HG02759 (cell line): ENCODE data around the gene RHO.
"Not testable (repeated sequence)": the region's sequence is repeated elsewhere in the genome, so short reads cannot be mapped to it uniquely, and the experiment has no call there.

Experiments used
- ATAC-seq: cut with Tn5 transposase; IDR thresholded peaks from one replicate; pipeline ENCODE4 v1.9.1; 2021; ENCODE audit warnings: mild to moderate bottlenecking, moderate library complexity; ENCODE audit not compliant: unreplicated experiment

Gene RHO

DNA sequence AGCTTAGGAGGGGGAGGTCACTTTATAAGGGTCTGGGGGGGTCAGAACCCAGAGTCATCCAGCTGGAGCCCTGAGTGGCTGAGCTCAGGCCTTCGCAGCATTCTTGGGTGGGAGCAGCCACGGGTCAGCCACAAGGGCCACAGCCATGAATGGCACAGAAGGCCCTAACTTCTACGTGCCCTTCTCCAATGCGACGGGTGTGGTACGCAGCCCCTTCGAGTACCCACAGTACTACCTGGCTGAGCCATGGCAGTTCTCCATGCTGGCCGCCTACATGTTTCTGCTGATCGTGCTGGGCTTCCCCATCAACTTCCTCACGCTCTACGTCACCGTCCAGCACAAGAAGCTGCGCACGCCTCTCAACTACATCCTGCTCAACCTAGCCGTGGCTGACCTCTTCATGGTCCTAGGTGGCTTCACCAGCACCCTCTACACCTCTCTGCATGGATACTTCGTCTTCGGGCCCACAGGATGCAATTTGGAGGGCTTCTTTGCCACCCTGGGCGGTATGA, at the start of gene RHO:
Gene RHO (plus strand): TSS at position 51 of the 512 bp plus-strand sequence. CDS start 95 bp downstream, at position 146.
- no peak for ATAC-seq

DNA sequence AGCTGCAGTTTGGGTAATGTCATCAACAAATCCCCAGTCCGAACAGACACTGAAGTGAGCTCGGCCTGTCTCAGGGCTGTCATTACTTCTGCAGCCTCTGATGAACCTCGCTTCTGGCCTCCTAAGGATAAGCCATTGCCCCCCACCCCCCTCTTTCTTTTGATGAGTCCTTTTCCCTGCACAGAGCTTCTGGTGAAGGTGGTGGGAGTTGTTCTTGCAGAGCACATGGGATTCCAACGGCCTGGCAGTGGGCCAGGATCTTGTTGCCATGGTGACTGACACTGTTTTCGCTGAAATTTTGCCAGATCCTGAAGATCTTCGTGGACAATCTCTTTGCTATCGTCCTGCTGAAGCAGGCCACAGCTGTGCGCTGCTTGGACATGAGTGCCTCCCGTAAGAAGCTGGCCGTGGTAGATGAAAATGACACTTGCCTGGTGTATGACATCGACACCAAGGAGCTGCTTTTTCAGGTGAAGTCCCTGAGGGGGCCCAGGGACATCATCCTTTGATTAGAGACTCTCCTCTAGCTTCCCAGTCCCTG, 47.1 kb upstream of the RHO start:
- not testable (repeated sequence) for ATAC-seq

DNA sequence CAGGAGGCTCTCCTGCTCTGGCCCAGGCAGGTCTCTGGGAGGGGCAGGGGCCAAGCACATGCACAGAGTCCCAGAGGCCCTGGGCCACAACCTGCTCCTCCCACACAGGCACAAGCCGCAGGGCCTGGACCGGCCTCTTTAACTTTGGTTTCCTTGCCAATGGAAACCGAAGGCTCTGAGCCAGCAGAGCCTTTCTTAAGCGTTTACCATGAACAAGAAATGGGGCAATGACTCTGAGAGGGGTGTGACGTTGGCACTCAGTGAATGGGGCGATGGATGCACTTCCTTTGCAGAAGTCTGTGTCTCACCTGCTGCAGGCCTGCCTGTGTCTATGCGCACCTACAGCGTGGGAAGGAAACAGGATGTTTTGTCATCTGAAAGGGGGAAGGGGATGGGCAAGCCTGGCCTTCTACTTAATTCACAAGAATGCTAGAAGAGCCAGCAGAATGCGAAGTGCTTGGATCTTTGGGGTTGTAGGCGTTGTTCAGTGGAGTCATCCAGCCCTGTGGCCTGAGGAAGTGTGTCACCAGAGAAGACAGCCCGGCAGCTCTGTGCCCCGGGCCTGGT, 46.6 kb upstream of the RHO start:
- ATAC-seq: no peak

DNA sequence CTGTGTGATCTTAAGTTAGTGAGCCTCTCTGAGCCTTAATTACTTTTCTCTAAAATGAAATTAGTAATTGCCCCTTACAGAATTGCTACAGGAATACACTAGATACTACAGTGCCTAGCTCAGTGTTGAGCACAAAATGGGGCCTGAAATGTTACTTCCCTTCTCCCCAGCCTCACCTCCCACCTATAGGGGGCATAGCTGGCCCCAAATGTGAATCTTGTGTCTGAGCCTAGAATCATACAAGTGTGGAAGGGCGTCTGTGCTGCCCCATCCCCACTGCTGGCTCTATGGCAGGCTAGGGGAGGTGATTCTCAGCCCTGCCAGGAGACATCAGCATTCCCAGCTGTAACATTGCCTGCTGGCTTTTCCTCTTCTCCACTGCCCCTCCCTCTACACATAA, 45.7 kb upstream of the RHO start:
- no peak for ATAC-seq

DNA sequence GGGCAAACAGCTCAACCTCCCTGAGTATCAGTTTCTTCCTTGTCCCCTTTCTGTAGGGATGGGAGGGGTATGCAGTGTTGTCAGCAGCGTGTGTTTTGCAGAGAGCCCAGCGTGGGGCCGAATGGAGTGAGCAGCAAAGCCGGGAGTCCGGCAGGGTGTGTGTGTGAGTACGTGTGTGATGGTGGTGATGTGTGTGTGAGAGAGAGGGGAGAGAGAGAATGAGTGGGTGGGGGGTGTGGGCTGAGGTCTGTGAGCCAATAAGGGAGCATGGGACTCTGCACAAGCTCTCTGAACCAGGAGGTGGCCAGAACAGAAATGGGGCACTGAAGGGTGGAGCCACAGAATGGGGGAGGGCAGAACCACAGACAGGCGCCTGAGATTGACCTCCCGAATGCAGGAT, 44.6 kb upstream of the RHO start:
- no peak for ATAC-seq

DNA sequence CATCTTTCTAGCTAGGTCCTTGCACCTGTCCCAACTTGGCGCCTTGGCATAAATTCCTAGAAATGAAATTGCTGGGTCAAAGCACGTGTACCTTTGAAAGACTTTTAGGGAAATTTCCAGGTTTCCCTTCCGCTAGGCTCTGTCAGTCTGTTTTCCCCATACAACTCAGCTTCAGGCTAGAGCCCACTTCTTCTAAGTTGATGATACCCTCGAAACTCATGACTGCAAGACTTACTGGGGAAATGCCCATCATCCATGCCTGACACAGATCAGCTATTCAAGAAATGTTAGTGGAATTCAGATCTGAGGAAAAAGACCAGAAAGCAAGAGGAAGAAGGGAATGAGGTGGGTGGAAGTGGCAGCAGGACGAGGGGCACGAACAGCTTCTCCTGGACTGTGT, 43.3 kb upstream of the RHO start:
- not testable (repeated sequence) for ATAC-seq

DNA sequence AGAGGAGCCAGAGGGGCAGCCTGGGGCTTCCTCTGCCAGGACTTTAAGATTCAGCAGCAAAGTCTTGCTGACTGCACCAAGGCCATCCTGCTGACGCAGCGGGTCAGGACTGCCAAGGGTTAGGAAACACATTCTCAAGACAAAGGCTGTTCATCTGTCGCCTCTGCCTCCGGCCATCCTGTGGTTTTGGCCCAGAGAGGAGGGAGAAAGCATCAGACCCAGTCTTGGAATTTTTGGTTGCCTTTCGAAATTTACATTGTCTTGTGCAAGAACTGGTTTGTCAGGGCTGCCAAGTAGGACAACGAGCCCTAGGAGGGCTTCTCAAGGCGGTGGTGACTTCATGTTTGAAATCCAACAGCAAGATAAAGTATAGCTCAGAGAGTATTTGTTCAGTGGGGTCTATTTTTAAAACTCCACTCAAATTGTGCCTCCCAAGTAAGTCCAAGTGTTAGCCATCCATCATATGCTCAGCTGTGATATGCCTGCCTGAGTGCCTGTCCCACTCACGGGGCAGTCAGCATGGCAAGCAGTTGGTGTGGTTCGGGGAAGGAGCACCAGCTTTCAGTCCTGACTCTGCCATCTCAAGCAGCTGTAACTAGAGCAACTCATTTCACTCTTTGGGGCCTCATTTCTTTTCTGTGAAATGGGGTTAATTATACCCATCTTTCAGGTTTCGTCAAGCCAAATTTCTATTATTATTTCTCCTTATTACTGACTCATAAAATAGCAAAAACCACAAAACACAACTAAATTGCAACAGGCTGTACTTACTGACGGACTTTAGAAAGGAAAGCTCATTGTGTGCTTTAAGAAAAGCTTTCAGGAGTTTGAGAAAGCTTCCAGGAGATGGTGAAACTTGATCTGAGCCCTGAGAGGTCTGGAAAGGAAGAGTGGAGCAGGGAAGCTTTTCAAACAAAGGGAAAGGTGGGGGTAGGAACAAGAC, 42.4 kb upstream of the RHO start:
- no peak for ATAC-seq

DNA sequence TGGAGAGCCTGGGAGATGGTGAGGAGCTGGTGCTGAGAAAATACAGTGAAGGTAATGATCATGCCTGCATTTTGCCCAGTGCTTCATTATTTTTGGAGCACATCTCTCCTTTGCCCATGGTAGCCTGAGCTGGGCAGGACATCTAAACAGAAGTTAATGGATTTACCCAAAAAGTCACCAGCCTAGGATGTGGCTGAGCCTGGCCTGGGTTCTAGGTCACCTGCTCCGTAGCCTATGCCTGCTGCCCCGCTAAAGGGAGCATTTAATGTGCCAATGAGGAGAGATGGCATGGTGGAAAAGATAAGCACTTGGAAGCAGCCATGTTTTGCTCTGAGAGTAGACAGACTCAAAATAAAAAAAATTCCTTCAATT, 41.8 kb upstream of the RHO start:
- ATAC-seq: no peak

DNA sequence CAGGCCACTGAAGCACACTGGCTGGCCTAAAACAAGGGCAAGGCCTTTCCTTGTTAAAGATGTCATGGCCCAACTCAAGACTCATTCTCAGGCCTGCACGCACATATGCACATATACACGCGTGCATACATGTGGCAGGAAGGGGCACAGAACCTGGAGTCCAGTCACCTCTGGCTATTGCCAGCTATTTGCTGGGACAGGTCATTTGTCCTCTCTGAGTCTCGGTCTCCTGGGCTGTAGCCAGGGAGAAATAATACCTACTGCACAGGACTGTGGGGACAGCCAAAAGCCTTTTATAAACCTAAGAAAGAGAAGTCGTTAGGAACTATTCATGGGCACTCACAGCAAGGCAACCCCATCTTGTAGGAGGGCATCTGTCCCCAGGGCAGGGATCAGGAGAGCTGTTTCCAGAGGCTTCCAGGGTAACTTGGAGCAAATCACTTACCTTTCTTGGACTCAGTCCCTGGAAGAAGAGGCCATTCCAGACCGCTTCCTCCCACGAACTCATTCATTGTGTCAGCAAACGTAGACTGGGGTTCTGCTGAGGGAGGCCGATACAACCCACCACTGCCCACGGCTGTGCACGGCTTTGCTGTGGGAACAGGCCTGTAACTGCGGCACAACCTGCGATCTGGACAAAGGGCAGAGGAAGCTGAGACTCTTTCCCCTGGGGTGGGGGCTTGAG, 41.1 kb upstream of the RHO start:
- ATAC-seq: no peak

DNA sequence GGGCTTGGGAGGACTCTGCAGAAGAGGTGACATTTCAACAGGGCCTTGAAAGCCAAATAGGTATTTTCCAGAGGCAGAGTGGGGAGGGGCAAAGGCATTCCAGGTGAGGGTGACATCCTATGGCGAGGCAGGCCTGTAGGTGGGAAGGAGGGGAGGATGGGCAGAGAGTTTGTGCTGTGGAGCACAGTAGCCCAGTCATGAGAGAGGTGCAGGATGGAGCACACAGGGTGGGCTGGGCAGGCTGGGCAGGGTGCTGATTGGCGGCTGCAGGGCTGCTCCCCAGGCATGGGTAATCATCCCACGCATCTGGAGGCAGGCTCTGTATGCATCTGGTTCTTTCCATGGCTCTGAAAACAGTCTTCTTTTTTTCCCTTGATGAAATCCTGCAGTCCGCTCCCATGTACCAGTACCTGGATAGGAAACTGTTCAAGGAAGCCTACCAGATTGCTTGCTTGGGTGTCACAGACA, 40.5 kb upstream of the RHO start:
- not testable (repeated sequence) for ATAC-seq

DNA sequence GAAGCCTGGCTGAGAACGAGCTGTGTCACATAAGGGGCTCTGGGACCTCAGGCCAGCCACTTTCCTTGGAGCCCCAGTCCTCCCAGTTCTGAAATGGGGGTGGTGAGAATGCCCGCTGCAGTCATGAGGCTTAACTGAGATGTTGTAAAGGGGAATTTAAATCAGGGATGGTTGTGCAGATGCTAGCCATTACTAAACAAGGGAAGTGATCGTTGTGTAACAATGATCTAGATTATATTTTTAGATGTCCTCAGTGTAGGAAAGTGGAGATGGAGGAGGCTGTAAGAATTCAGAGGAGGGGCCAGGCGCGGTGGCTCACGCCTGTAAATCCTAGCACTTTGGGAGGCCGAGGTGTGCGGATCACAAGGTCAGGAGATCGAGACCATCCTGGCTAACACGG, 39.2 kb upstream of the RHO start:
- ATAC-seq: not testable (repeated sequence)

DNA sequence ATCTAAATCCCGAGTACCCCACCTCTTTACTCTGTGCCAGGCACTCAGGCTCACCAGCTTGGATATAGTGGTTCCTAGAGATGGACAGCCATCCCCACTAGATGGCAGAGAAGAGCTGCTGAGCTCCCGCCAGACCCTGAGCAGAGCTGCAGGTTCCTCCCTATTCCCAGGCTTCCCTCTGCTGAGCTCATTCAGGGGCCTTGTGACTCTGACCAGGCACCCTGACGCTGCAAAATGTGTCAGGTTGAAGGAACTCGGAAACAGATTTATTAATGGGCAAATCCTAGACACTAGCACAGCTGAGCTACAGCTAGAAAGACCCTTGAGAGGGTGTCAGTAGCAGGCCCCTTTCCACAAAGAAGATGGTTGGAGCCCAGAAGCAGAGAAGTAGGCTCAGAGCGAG, 38.2 kb upstream of the RHO start:
- peak; percentile 88 for ATAC-seq

DNA sequence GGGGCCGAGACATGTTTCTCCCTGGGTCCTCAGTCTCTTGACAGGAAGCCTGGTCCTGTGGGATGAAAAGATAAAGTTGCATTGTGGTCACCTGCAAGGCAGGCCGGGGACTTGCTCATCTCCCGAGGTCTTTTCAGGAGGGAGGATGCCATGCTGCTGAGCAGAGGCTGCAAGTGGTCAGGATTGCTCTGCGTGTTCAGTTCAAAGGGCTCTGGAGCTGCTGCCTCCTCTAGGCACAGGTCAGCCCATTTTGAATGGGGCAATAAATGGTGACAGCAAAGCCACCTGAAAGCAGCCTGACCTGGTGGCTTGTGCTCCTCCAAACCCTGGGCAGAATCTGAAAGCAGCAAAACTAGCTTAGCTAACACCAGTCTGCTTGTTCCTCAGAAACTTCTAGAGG, 37.4 kb upstream of the RHO start:
- ATAC-seq: not testable (repeated sequence)

DNA sequence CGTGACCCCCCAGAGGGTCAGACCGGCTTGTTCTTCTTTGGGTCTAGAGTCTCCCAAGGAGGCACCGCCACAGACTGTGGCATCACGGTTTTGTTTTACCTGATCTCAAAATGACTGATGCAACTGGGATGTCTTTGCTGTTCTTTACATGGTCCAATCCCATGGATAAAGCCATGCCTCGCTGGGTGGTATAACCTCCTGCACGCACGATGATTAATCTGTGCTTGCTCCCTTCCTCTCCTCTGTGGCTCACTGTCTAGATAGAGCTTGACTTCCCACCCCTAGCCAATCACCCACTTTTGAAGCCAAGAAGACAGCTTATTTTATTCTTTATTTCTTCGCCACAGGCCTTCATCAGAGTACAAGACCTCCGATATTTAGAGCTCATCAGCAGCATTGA, 36.6 kb upstream of the RHO start:
- ATAC-seq: no peak

DNA sequence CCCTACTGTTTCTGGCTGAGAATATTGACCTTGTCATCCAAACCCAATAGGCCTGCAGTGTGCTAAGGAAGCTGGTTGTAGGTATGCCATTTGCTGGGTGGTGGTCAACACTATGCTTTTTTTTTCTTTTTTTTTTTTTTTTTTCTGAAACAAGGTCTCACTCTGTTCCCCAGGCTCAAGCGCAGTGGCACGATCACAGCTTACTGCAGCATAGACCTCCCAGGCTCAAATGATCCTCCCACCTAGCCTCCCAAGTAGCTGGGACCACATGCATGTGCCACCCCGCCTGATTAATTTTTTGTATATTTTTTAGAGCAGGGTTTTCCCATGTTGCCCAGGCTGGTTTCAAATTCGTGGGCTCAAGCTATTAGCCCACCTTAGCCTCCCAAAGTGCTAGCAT, 35.7 kb upstream of the RHO start:
- no peak for ATAC-seq

DNA sequence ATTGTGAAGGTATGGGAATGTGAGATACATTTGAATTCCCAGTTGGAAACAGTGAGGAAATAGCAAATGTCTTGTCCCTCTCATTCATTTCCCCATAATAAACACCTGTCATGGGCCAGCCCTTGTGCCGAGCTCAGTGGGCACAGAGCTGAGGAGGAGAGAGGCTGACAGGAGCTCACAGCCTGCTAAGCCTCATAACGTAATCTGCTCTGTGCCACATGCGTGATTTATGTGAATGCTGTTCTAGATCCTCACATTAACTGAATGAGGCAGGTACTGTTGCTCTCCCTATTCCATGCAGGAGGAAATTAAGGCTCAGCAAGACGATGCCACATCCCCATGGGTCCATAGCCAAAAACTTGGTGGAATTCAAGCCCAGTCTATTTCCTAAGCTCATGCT, 35.2 kb upstream of the RHO start:
- no peak for ATAC-seq

DNA sequence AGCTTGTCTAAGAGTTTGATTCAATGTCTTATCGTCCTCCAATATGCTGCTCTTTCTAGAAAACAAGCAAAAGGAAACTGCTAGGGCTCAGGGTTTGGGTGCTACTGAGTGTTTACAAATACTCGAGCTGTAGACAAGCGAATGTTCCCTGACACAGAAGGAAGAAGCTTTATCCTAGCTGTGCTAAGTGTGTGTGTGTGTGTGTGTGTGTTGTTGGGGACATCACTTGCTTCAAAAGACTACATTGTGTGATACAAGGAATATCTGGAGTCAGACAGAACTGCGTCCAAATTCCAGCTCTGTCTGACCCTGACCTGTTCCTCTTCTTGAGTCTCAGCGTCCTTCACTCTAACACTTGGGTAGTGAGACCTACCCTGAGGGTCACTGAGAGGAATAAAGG, 33.9 kb upstream of the RHO start:
- ATAC-seq: not testable (repeated sequence)

DNA sequence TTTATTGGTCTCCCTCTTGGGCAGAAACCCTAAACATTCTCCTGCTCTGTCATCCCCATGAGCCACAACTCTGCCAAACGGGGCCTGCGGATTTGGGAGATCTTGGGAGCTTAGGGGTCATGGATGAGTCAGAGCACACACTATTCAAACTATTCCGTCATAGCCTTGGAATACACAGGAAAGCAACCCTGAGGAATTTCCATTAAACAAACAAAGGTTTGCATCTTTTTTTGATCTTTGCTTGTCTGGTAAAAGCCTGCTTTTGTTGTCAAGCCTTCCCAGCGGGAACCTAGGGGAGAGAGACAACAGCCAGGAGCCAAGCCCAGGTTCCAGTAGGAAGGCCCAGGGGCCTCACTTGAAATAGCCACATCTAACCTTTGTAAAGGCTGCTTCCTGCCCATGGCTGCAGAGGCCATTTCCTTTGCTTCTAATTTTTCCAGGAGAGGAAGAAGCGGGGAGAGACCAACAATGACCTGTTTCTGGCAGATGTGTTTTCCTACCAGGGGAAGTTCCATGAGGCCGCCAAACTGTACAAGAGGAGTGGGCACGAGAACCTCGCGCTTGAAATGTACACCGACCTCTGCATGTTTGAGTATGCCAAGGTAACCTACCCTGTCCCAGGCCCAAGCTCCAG, 33.3 kb upstream of the RHO start:
- not testable (repeated sequence) for ATAC-seq

DNA sequence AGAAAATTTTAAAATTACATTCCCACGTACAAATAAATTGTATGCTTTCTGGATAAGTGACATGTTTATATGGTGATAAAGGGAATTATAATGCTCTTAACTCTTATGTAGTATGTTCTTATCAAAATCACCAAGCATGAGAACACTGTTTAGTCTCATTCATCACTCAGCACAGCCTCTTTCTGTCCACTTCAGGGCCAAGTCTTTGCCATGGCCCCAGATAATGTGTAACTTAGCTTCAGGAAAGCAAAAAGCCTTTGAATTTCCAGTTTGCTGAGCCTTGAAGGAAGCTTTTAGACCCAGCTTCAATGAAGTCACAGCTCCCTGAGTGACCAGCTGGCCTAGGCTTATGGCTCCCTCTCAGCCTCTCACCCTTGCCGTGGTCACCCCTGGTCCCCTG, 30.6 kb upstream of the RHO start:
- ATAC-seq: not testable (repeated sequence)

DNA sequence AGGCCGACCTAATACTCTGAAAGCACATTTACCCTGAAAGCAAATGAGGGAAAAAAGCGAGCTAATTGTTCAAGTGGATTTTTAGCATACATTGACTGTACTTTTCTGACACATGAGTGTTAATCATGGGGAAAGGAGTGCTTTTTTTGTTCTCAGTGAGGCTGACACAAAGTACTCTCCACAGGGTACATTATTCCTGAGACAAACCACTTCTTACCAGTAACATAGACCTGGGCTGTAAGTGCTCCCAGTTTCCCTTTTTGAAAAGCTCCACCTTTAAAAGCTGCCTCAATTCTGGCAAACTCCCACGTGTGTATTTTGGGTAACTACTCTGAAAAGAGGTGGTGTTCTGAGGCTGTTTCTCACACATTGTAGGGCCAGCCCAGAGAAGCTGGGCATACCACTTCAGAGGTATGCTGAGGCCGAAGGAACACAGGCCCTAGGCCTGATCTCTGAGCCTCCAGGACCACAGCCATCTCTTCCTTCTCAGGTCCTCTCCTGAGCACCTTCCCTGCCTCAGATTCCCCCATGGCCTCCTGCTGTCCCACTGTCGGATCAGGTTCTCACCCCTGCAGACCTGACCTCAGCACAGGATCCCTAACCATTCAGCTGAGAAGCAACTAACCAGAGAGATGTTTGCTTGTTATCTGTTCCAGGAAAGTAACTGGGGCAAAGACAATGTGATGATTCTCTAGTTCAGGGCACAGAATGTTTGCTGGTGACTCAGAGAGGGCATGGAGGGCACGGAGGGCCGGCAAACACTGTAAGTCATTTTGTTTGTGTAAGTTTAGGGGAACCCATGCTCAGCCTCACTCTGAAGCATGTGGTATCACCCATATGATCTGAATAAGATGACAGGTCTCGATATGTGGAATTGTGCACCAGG, 29.6 kb upstream of the RHO start:
- ATAC-seq: not testable (repeated sequence)
